CD8-positive, alpha-beta memory T cell (primary cell): ENCODE results near the gene TOX3. TPM values are rescaled to one million over a fixed set of nuclear protein-coding genes. Genes with fewer than 3 reads are reported as not detected.

ENCODE experiments used
- CTCF ChIA-PET: fragments of 350-600 bp; sonication (Branson Sonifier 250); formaldehyde crosslinking; loops from one replicate; lab custom pipeline; 2021; ENCODE audit warnings: antibody characterized with exemption; lab: Charles Lee
- POLR2A ChIA-PET: fragments of 350-600 bp; sonication (Branson Sonifier 250); formaldehyde crosslinking; loops from one replicate; lab custom pipeline; 2021; ENCODE audit warnings: antibody characterized with exemption; lab: Charles Lee
- DNase-seq, 5 donors: peaks; one replicate each; pipeline versions ENCODE4 v3.0.0 to v3.0.0-alpha.2; 2020 to 2022; ENCODE audit warnings: mixed read lengths in 1 of 5
- H3K27ac ChIP-seq: one replicate; pipeline ENCODE4 v1.7.0; 2013; ENCODE audit warnings: low read depth, mild to moderate bottlenecking, low read length, moderate library complexity
- H3K27me3 ChIP-seq: 2 replicates; pipeline ENCODE4 v1.7.0; 2013; ENCODE audit warnings: low read length, mild to moderate bottlenecking; ENCODE audit not compliant: insufficient read depth, poor library complexity, severe bottlenecking
- H3K36me3 ChIP-seq: 2 replicates; pipeline ENCODE4 v1.7.0; 2013; ENCODE audit warnings: mild to moderate bottlenecking, low read length, moderate library complexity; ENCODE audit not compliant: insufficient read depth
- H3K4me1 ChIP-seq: 2 replicates; pipeline ENCODE4 v1.7.0; 2013; ENCODE audit warnings: mild to moderate bottlenecking, low read length, moderate library complexity; ENCODE audit not compliant: insufficient read depth
- H3K4me3 ChIP-seq: 2 replicates; pipeline ENCODE4 v1.7.0; 2013; ENCODE audit warnings: mild to moderate bottlenecking, low read length
- H3K9me3 ChIP-seq: 2 replicates; pipeline ENCODE4 v1.7.0; 2013; ENCODE audit warnings: mild to moderate bottlenecking, low read length
- H3K27ac Mint-ChIP-seq, 8 donors: one replicate each; pipeline ENCODE4 v1.8.0; 2020 to 2021; ENCODE audit warnings: mixed read lengths in 8 of 8, mild to moderate bottlenecking in 6 of 8, inconsistent platforms in 3 of 8, moderate library complexity in 3 of 8
- H3K27me3 Mint-ChIP-seq, 2 donors: one replicate each; pipeline ENCODE4 v1.8.0; 2020 to 2021; ENCODE audit warnings: mixed read lengths in 2 of 2, mild to moderate bottlenecking in 1 of 2, moderate library complexity in 1 of 2
- H3K36me3 Mint-ChIP-seq, 3 donors: one replicate each; pipeline ENCODE4 v1.8.0; 2020 to 2021; ENCODE audit warnings: mixed read lengths in 3 of 3, inconsistent platforms in 1 of 3, mild to moderate bottlenecking in 1 of 3
- H3K4me1 Mint-ChIP-seq, 3 donors: one replicate each; pipeline ENCODE4 v1.8.0; 2020 to 2021; ENCODE audit warnings: mixed read lengths in 3 of 3, inconsistent platforms in 1 of 3, mild to moderate bottlenecking in 1 of 3
- H3K4me3 Mint-ChIP-seq, 7 donors: one replicate each; pipeline ENCODE4 v1.8.0; 2020 to 2021; ENCODE audit warnings: mixed read lengths in 7 of 7, mild to moderate bottlenecking in 6 of 7, moderate library complexity in 4 of 7, inconsistent platforms in 2 of 7
- H3K9me3 Mint-ChIP-seq, 5 donors: one replicate each; pipeline ENCODE4 v1.8.0; 2020 to 2022; ENCODE audit warnings: mixed read lengths in 5 of 5, mild to moderate bottlenecking in 3 of 5, moderate library complexity in 2 of 5, inconsistent platforms in 1 of 5
- polyA plus RNA-seq: library from polyadenylated mRNA; unstranded; fragments of 300-500 nt; fragmentation: Illumina TruSeq; gene quantifications from one replicate; pipeline ENCODE4 v1.2.3, GENCODE V29; 2021
- total RNA-seq, 2 experiments: library from RNA; stranded (reverse); gene quantifications; one replicate each; pipeline ENCODE4 v1.2.3, GENCODE V29; 2021

TOX3 gene
- total and polyA plus RNA-seq, 3 experiments from 2014 or later: not detected

GRCh38 chr16:52569701-52570100 lies 22.8 kb upstream of the TOX3 start:
- peaks cover 0 to 7% (median 4%) of the 10 kb centered on the region in 5 donors for H3K9me3 Mint-ChIP-seq
- no peak overlapping the region for H3K4me3 ChIP-seq
- H3K36me3 Mint-ChIP-seq: no peaks in the 10 kb centered on the region
- no peak overlapping the region for H3K4me3 Mint-ChIP-seq
- no peak overlapping the region for H3K27ac ChIP-seq
- ChIA-PET CTCF (no interaction called here), POLR2A (no interaction called here)
- H3K27me3 ChIP-seq: no peaks in the 10 kb centered on the region
- H3K27me3 Mint-ChIP-seq: no peaks in the 10 kb centered on the region
- no peak overlapping the region for H3K27ac Mint-ChIP-seq
- H3K4me1 Mint-ChIP-seq: no peaks in the 10 kb centered on the region
- no peaks in the 10 kb centered on the region for H3K9me3 ChIP-seq
- no peaks in the 10 kb centered on the region for H3K4me1 ChIP-seq
- no peak for DNase-seq
- H3K36me3 ChIP-seq: no peaks in the 10 kb centered on the region

DNA sequence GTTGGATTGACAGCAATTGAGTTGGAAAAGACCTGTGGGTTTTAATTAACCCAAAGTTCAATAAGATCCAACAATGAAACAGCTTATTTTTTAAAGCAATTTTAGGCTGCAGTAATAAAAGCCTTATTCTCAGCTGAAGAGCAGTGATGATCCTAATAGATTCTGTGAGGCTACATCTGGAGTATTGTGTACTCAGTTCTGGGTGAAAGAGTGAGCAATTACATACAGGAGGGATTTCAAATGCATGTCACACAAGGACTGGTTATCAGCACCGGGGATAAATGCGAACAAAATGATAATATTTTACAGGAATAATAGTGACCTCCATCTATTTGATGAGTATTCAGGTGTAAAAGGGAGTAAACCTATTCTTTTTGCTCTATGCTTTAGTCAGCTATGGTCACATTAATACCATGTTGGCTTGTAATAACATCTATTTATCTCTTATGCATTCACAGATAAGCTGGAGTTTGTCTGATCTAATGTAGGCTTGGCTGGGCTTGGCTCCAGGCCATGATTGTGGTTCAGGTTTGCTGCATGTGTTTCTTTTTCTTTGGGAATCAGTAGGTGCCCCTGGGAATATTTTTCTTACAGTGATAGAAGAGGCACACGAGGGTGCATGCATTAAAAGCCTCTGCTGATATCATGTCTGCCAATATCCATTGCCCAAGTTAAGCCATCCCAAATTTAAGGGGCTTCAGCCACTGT lies 22.2 kb upstream of the TOX3 start:
- H3K36me3 Mint-ChIP-seq: no peaks in the 10 kb centered on the region
- Histone ChIP-seq H3K4me3 (no peak overlapping the region), H3K36me3 (no peaks in the 10 kb centered on the region), H3K9me3 (no peaks in the 10 kb centered on the region), H3K27ac (no peak overlapping the region), H3K27me3 (no peaks in the 10 kb centered on the region), H3K4me1 (no peaks in the 10 kb centered on the region)
- H3K4me3 Mint-ChIP-seq: no peak overlapping the region
- ChIA-PET POLR2A (no interaction called here), CTCF (no interaction called here)
- no peaks in the 10 kb centered on the region for H3K27me3 Mint-ChIP-seq
- no peak overlapping the region for H3K27ac Mint-ChIP-seq
- DNase-seq: no peak
- no peaks in the 10 kb centered on the region for H3K4me1 Mint-ChIP-seq
- peaks cover 0 to 7% (median 4%) of the 10 kb centered on the region in 5 donors for H3K9me3 Mint-ChIP-seq

DNA sequence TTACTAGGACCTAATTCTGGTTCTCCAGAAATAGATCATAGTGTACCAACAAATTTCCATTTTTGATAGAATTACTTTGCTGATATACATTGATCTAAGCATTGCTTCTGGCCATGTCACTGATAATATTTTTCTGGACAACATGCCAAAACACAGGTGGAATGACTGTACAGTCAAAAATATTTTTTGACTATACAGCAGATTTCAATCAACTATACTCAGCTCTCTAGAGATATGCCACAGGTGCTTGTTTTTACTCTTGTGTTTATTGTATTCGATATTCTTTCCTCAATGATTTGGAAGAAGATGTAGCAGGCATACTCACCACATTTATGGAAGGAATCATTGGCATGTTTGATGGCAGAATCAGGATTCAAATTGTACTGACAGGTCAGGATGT lies 21.6 kb upstream of the TOX3 start:
- Mint-ChIP-seq H3K36me3 (no peaks in the 10 kb centered on the region), H3K27me3 (no peaks in the 10 kb centered on the region), H3K27ac (no peak overlapping the region), H3K4me1 (no peaks in the 10 kb centered on the region), H3K4me3 (no peak overlapping the region), H3K9me3 (peaks cover 0 to 9% (median 4%) of the 10 kb centered on the region in 5 donors)
- ChIA-PET POLR2A (no interaction called here), CTCF (no interaction called here)
- Histone ChIP-seq H3K27me3 (no peaks in the 10 kb centered on the region), H3K4me3 (no peak overlapping the region), H3K9me3 (no peaks in the 10 kb centered on the region), H3K4me1 (no peaks in the 10 kb centered on the region), H3K27ac (no peak overlapping the region), H3K36me3 (no peaks in the 10 kb centered on the region)
- DNase-seq: no peak

GRCh38 chr16:52567193-52567592 lies 20.2 kb upstream of the TOX3 start:
- CTCF ChIA-PET: no interaction called here
- H3K4me1 Mint-ChIP-seq: no peaks in the 10 kb centered on the region
- H3K27me3 ChIP-seq: no peaks in the 10 kb centered on the region

DNA sequence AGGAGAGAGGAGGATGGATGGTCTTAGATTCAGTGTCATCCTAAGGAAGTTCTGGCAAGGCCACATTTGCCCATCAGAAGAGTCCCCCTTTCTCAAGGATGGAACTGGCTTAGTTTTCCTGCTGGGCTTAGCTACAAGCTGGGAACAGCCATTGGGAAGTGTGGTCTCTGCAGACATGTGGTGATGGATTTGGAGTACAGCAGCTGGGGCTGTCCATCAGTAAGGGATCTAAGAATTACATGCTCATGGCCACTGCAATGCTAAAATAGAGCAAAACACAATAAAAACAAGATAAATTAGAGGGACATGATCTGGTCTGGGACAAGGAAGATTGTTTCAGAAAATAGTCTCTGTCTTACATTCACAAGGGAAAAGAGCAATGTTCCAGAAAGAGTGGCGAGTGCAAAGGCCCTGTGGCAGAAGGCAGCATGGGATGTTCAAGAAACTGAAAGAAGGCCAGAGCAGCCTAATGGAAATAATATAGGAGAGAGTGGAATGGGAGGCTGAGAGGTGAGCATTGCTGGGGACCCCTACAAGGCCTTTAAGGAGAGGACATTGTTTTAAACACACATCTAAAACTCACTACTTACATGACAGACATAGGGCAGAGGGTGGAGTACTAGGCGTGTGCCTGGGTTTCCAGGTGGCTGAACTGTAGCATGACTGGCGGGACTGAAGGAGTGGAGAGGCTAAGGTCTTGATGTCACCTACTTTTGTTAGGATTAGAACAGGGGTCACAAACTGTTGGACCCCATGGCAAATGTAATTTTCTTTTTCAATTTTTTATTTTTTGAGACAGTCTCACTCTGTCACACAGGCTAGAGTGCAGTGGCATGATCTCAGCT lies 17.0 kb upstream of the TOX3 start:
- Mint-ChIP-seq H3K36me3 (no peaks in the 10 kb centered on the region), H3K9me3 (peaks cover 0 to 12% (median 2%) of the 10 kb centered on the region in 5 donors), H3K27ac (no peak overlapping the region), H3K4me3 (no peak overlapping the region), H3K27me3 (no peaks in the 10 kb centered on the region), H3K4me1 (no peaks in the 10 kb centered on the region)
- Histone ChIP-seq H3K4me1 (no peaks in the 10 kb centered on the region), H3K27me3 (no peaks in the 10 kb centered on the region), H3K27ac (no peak overlapping the region), H3K36me3 (no peaks in the 10 kb centered on the region), H3K9me3 (no peaks in the 10 kb centered on the region), H3K4me3 (no peak overlapping the region)
- DNase-seq: no peak
- ChIA-PET POLR2A (no interaction called here), CTCF (no interaction called here)

More at GRCh38 chr16:52567193-52567592, 20.2 kb upstream of the TOX3 start:
- H3K9me3 Mint-ChIP-seq: peaks cover 0 to 9% (median 4%) of the 10 kb centered on the region in 5 donors
- Histone ChIP-seq H3K27ac (no peak overlapping the region), H3K4me1 (no peaks in the 10 kb centered on the region), H3K36me3 (no peaks in the 10 kb centered on the region), H3K4me3 (no peak overlapping the region), H3K9me3 (no peaks in the 10 kb centered on the region)
- no peaks in the 10 kb centered on the region for H3K36me3 Mint-ChIP-seq
- DNase-seq: no peak
- H3K4me3 Mint-ChIP-seq: no peak overlapping the region
- H3K27ac Mint-ChIP-seq: no peak overlapping the region
- H3K27me3 Mint-ChIP-seq: no peaks in the 10 kb centered on the region
- POLR2A ChIA-PET: no interaction called here

GRCh38 chr16:52562770-52563169 lies 15.8 kb upstream of the TOX3 start:
- Mint-ChIP-seq H3K4me1 (no peaks in the 10 kb centered on the region), H3K27ac (no peak overlapping the region), H3K4me3 (no peak overlapping the region), H3K36me3 (no peaks in the 10 kb centered on the region), H3K9me3 (peaks cover 0 to 12% (median 2%) of the 10 kb centered on the region in 5 donors), H3K27me3 (peaks cover 0 to 3% of the 10 kb centered on the region in 2 donors)
- Histone ChIP-seq H3K27ac (no peak overlapping the region), H3K4me3 (no peak overlapping the region), H3K9me3 (no peaks in the 10 kb centered on the region), H3K36me3 (no peaks in the 10 kb centered on the region), H3K4me1 (no peaks in the 10 kb centered on the region), H3K27me3 (no peaks in the 10 kb centered on the region)
- no peak for DNase-seq
- POLR2A ChIA-PET: no interaction called here
- CTCF ChIA-PET: no interaction called here

GRCh38 chr16:52561910-52562741 lies 15.2 kb upstream of the TOX3 start:
- Mint-ChIP-seq H3K27ac (no peak overlapping the region), H3K4me1 (no peaks in the 10 kb centered on the region), H3K27me3 (peaks cover 0 to 3% of the 10 kb centered on the region in 2 donors), H3K36me3 (no peaks in the 10 kb centered on the region), H3K9me3 (peaks cover 0 to 12% (median 2%) of the 10 kb centered on the region in 5 donors), H3K4me3 (no peak overlapping the region)
- no peak for DNase-seq
- H3K4me3 ChIP-seq: no peak overlapping the region
- H3K27ac ChIP-seq: no peak overlapping the region
- H3K27me3 ChIP-seq: no peaks in the 10 kb centered on the region
- CTCF ChIA-PET: no interaction called here
- no peaks in the 10 kb centered on the region for H3K36me3 ChIP-seq
- POLR2A ChIA-PET: no interaction called here
- no peaks in the 10 kb centered on the region for H3K9me3 ChIP-seq
- H3K4me1 ChIP-seq: no peaks in the 10 kb centered on the region

GRCh38 chr16:52558448-52558847 lies 11.5 kb upstream of the TOX3 start:
- H3K27me3 ChIP-seq: no peaks in the 10 kb centered on the region
- H3K4me3 ChIP-seq: no peak overlapping the region
- no peaks in the 10 kb centered on the region for H3K4me1 ChIP-seq
- Mint-ChIP-seq H3K4me3 (no peak overlapping the region), H3K27me3 (peaks cover 0 to 3% of the 10 kb centered on the region in 2 donors), H3K9me3 (peaks cover 0 to 4% (median 1%) of the 10 kb centered on the region in 5 donors), H3K36me3 (no peaks in the 10 kb centered on the region), H3K27ac (no peak overlapping the region), H3K4me1 (no peaks in the 10 kb centered on the region)
- H3K9me3 ChIP-seq: no peaks in the 10 kb centered on the region
- CTCF ChIA-PET: no interaction called here
- no peaks in the 10 kb centered on the region for H3K36me3 ChIP-seq
- no peak overlapping the region for H3K27ac ChIP-seq
- DNase-seq: no peak
- POLR2A ChIA-PET: no interaction called here
